NCI-H748 (cell line): ENCODE data around the gene CAMK2D.

Source experiments
- DNase-seq: peaks from one replicate; lab custom pipeline; 2025; ENCODE audit not compliant: unreplicated experiment; lab: John Stamatoyannopoulos, UW

The CAMK2D gene

DNA sequence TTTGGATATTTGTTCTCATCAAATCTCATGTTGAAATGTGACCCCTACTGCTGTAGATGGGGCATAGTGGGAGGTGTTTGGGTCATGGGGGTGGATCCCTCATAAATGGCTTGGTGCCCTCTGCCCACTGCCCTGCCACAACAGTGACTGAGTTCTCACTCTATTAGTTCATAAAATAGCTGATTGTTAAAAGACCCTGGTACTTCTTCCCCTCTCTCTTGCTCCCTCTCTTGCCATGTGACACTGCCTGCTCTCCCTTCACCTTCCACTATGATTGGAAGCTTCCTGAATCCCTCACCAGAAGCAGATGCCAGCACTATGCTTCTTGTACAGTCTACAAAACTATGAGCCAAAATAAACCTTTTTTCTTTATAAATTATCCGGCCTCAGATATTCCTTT lies 182.2 kb downstream of the CAMK2D start:
- no peak for DNase-seq

DNA sequence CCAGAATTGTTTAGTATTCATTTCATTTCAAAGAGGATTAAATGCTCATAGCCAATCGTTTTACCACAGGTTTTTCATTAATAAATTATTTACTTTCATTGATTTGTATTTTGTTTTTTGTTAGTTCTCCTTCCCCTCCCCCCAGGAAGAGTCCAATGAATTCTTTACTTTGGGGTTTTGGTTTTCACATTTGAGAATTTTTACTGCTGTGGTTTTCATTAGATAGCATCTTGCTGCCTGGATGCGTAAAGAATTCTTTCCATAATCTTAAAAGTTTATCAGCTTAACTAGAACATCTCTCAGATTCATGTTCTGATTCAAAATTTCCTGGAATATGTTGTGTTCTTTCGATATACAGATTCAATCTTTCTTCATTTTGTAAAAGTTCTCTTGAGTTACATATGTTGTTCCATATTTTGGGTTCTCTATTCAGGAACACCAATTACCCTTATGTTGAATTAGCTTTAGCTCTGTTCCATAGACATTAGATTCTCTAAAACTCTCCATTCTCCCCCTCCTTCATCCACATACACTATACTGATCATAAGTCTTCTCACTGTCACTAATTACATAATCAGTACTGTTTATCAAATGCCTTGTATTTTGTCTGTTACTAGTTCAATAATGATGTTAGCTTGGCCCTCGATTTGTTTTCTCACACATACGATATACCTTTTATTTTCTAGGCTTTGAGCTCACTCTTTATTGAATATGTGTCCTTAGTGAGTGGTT lies 184.4 kb downstream of the CAMK2D start:
- no peak for DNase-seq

- no peak for DNase-seq
Measured at GRCh38 chr4:113575401-113575800, 186.1 kb downstream of the CAMK2D start.

DNA sequence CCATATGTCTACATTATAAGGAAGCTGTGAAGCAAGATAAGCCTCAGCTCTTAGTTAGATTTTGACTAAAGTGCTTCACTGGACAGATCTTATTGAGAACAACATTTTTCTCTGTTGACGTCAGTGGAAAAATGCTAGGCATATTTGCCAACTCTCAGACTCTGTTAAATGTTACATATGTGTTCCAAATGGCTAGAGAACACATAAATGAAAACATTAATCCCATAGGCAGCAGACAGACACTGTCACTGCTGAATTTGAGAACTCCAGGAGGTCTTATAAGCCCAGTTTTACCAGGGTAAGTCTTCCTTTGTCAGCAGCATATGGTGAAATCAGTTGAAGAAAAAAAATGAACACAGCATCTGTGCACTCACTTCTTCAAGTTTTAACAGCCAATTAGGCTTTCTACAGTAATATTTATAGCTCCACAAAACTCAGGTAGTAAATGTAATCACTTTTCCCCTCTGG lies 186.9 kb downstream of the CAMK2D start:
- no peak for DNase-seq

GRCh38 chr4:113572620-113573019 lies 188.9 kb downstream of the CAMK2D start:
- no peak for DNase-seq

- DNase-seq: no peak
Measured at GRCh38 chr4:113566015-113566795, 195.3 kb downstream of the CAMK2D start.

DNA sequence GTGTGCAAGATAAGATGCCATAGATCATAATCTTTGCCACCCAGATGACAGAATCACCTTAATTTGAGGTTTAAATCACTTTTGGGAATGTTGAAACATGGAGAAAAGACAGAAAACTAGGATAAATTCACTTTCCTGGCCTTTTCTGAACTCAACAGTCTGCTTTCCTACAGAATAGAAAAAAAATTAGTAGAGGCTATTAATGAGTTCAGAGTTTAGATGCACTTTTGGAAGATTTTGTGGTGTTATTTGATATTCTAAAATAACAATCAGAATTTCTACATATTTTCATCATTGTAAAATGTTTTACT lies 195.9 kb downstream of the CAMK2D start:
- DNase-seq: no peak

DNA sequence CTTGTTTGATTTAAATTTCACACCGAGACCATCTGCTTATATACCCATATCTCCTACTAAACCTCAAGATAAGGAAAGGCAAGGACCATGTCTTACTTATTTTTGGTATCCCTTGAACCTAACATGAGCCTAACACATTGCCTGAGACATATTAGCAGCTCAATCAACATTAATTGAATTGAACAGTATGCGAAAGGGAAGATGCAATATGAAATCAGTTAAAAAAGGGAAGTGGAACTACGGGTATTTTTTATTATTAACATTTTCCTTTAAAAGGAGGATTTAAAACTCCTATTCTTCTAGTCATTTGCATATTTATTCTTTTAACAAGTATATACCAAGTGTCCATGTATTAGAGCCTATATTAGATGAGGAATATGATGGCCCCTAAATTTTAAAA lies 197.0 kb downstream of the CAMK2D start:
- DNase-seq: no peak

- DNase-seq: no peak
Measured at GRCh38 chr4:113563691-113564378, 197.7 kb downstream of the CAMK2D start.

GRCh38 chr4:113561758-113562157 lies 199.8 kb downstream of the CAMK2D start:
- no peak for DNase-seq

DNA sequence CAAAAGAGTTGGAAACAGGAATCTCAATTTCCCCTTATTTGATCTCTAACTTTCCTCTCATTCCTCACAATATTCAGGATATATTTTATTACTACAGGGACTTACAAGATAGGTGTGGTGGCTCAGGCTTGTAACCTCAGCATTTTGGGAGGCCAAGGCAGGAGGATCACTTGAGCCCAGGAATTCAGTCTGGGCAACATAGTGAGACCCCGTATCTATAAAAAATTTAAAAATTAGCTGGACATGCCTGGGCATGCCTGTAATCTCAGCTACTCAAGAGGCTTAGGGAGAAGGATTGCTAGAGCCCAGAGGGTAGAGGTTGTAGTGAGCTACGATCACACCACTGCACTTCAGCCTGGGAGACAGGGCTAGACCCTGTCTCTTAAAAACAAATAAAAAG lies 200.4 kb downstream of the CAMK2D start:
- DNase-seq: no peak

GRCh38 chr4:113560579-113560978 lies 201.0 kb downstream of the CAMK2D start:
- no peak for DNase-seq

DNA sequence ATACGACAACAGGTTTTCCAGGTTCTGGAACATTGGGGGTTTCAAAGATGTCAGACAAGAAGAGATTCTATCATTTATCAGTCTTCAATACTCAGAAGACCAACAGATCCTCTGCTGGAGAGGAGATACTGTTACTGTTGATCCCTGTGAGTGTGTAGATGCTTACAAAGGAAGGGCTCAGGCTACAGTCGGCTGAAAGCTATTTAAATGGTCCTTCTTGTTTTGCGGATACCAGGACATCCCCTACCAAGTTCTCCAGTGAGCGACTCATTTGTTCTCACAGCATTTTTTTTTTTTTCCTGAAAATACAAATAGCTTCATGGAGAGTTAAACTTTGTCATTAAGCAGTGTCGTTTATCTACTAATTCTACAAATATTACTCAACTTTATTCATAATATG lies 201.6 kb downstream of the CAMK2D start:
- no peak for DNase-seq

- peak; percentile 15 for DNase-seq
Measured at GRCh38 chr4:113556382-113557134, 205.0 kb downstream of the CAMK2D start.

DNA sequence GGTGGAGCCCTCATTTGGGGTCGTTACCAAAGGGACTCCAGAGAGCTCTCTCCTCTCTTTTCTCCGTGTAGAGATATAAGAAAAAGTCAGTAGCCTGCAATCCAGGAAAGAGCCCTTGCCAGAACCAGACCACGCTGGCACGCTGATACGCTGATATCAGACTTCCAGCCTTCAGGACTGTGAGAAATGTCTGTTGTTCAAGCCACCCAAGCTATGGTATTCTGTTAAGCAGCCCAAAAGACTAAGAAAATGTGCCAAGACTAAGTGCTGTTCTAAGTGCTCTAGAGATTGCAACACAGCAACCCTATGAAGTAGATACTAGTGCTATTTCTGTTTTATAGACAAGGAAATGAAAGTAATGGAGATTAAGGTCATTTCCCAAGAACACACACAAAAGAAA lies 205.7 kb downstream of the CAMK2D start:
- DNase-seq: no peak

GRCh38 chr4:113553082-113553481 lies 208.5 kb downstream of the CAMK2D start:
- DNase-seq: no peak

DNA sequence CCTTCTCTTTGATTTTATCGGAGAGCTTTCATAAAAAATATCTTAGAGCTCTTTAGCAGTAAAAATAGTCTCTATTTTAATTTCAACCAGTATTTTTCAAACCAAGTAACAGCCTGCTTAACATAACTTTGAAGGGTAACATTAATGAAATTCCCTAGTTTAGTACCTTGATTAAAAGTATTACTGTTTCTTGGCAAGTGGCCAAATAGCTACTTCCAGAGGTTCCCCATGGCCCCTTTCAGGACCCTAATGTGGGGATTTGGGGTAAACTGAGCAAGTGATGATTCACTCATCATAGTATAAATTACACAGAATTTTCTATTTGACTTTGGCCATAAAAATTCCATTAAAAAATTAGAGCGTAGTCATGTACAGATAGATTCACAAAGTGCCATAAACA lies 211.0 kb downstream of the CAMK2D start:
- no peak for DNase-seq

DNA sequence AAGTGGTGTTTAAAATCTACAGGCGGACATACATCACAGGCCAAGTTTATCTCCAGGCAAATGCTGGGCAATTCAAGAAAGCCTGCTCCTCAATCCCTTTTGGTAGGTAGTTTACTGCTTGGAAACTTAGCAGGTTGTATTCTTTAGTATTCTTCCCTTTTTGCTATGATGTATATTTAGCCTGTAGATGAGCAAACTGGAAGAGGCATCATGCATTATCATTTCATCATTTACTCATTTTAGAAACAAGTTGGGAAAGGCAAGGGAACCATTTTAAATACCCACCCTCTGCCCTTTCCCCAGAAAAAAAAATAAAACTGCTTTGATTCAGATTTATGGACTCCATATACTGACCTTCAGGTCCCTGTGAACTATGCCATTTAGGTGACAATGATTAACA lies 213.2 kb downstream of the CAMK2D start:
- no peak for DNase-seq

- peak; percentile 91 for DNase-seq
Measured at GRCh38 chr4:113547487-113548042, 214.0 kb downstream of the CAMK2D start.

- DNase-seq: no peak
Measured at GRCh38 chr4:113541933-113542332, 219.6 kb downstream of the CAMK2D start.

- no peak for DNase-seq
Measured at GRCh38 chr4:113540859-113541258, 220.7 kb downstream of the CAMK2D start.
